ENCODE data around the gene MGAT4A.
"Not testable (repeated sequence)": the region's sequence is repeated elsewhere in the genome, so short reads cannot be mapped to it uniquely, and the experiment has no call there.

Gene MGAT4A

DNA sequence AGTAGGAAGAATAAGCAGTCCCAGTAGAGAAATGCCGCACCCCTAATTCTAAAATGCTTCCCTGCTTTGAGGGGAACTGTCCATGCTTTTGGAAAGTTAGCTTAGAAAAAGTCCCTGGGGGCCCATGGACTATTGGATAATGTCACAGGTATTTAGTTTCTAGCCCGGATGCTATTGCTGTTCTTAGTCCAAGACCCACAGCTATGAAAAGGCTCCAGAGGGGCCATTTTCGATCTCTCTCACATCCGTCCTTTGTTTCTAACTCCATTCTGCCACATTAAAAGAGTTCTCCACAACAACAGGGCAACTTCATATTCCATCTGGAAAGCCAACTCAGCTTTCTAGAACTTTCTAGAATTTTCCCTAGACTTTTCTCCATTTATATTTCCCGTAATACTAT, 47.2 kb downstream of the MGAT4A start:
- Histone ChIP-seq H3K27ac (ENCODE audit: low read depth, low read length) (no peak overlapping the region), H3K27me3 (ENCODE audit: control insufficient read depth, insufficient read depth, low read length) (no peaks in the 10 kb centered on the region), H3K9me3 (ENCODE audit: control insufficient read depth, insufficient read depth, low read depth, low read length) (no peaks in the 10 kb centered on the region), H3K4me3 (ENCODE audit: low read depth, low read length) (no peak overlapping the region), H3K9ac (ENCODE audit: low read length) (no peak overlapping the region), H3K36me3 (ENCODE audit: control insufficient read depth, insufficient read depth, low read length) (no peaks in the 10 kb centered on the region), H3K4me1 (ENCODE audit: control insufficient read depth, insufficient read depth, low read length) (peaks cover 5% of the 10 kb centered on the region; the same call in 1 of the 2 replicates)

DNA sequence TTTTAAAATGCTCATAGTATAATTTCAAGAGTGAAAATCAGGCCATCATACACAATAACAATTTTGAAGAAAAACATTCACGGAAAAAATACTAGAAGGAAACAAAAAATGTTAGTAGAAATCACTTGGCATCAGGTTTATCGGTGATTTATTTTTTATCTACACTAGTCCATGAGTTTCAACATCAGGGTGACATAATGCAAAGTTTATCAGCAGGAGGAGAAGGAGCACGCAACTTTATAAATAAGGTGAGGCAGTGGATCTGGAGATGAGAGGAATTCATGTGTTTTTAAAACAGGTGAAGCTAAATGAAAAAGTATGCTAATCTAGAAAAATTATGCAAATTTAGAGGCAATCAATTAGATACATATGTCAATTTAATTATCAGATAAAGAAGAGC, 54.2 kb downstream of the MGAT4A start:
- Histone ChIP-seq H3K4me1 (ENCODE audit: control insufficient read depth, insufficient read depth, low read length) (no peaks in the 10 kb centered on the region), H3K36me3 (ENCODE audit: control insufficient read depth, insufficient read depth, low read length) (no peaks in the 10 kb centered on the region), H3K9me3 (ENCODE audit: control insufficient read depth, insufficient read depth, low read depth, low read length) (peaks cover 7% of the 10 kb centered on the region; the same call in 1 of the 2 replicates), H3K27me3 (ENCODE audit: control insufficient read depth, insufficient read depth, low read length) (no peaks in the 10 kb centered on the region), H3K9ac (ENCODE audit: low read length) (no peak overlapping the region), H3K27ac (ENCODE audit: low read depth, low read length) (no peak overlapping the region), H3K4me3 (ENCODE audit: low read depth, low read length) (no peak overlapping the region)

DNA sequence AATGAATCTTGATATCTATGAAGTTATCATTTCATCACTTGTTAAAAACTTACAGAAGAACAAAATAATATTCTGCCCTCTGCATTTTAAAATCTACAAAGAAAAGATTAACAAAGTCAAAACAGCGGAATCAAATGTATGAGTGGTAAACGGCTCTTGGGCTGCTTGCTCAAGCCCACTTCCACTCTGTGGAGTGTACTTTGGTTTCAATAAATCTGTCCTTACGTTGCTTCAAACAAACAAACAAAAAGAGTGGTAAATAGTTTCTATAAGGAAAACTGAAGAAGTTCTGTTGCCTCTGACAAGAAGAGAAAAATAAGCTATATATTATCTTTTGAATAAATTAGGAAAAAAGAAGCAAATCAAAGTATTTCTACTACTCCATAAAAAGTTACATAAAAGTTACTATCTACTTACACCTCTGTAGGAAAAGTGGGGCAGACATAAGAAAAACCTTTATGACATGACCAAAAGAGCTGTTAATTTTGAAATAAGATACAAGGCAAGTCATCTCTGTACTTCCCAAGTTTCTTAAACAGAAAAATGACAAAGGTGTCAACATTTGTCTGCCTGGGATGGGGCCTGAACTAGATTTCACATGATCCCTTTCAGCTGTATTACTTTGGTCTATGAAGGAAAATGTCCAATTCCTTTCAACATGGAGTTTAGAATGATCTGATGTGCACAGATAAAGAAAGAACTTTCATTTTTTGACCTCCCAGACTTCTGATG, 56.5 kb downstream of the MGAT4A start:
- Histone ChIP-seq H3K4me1 (ENCODE audit: control insufficient read depth, insufficient read depth, low read length) (no peaks in the 10 kb centered on the region), H3K27me3 (ENCODE audit: control insufficient read depth, insufficient read depth, low read length) (no peaks in the 10 kb centered on the region), H3K9ac (ENCODE audit: low read length) (no peak overlapping the region), H3K27ac (ENCODE audit: low read depth, low read length) (no peak overlapping the region), H3K9me3 (ENCODE audit: control insufficient read depth, insufficient read depth, low read depth, low read length) (peaks cover 7% of the 10 kb centered on the region), H3K4me3 (ENCODE audit: low read depth, low read length) (no peak overlapping the region), H3K36me3 (ENCODE audit: control insufficient read depth, insufficient read depth, low read length) (no peaks in the 10 kb centered on the region)

DNA sequence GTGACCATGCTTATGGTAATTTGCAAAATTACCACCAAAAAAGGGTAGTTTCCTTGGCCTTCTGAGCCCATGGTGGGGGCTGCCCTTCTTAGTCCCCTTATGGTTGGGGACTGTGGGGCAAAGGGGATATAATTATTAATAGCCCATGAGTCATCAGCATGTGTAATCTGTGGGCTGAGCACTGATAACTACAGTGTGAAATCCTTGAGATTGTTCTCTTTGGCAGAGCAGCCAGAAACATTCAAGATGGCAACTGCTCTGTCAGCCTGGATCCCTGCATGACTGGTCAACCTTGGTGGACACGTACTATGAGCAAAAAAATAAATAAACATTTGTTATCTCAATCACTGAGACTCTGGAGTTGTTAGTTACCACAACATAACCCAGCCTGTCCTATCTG, 61.3 kb downstream of the MGAT4A start:
- H3K9me3 ChIP-seq (ENCODE audit: control insufficient read depth, insufficient read depth, low read depth, low read length), result peaks cover 4% of the 10 kb centered on the region
- H3K4me1 ChIP-seq (ENCODE audit: control insufficient read depth, insufficient read depth, low read length), result no peaks in the 10 kb centered on the region
- H3K9ac ChIP-seq (ENCODE audit: low read length), result no peak overlapping the region
- no peak overlapping the region for H3K4me3 ChIP-seq (ENCODE audit: low read depth, low read length)
- H3K27ac ChIP-seq (ENCODE audit: low read depth, low read length), result no peak overlapping the region
- no peaks in the 10 kb centered on the region for H3K36me3 ChIP-seq (ENCODE audit: control insufficient read depth, insufficient read depth, low read length)
- H3K27me3 ChIP-seq (ENCODE audit: control insufficient read depth, insufficient read depth, low read length), result no peaks in the 10 kb centered on the region

DNA sequence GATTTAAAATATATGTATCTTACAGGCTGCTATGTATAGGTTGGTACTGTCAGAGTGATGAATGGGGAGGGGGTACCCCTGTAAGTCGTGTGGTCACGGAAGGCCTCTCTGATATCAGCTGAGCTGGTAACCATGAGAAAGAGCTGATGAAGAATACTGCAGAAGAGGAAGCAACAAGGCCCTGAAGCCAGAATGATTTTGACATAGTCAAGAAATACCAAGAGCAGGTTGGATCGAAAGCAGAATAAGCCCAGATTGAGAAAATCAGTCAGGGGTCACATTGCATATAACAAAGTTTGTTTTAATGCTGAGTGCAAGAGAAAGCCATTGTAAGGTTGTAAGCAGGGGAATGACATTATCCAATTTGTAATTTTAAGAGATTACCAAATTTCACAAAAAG, 65.3 kb downstream of the MGAT4A start:
- Histone ChIP-seq H3K36me3 (ENCODE audit: control insufficient read depth, insufficient read depth, low read length) (no peaks in the 10 kb centered on the region), H3K9ac (ENCODE audit: low read length) (no peak overlapping the region), H3K9me3 (ENCODE audit: control insufficient read depth, insufficient read depth, low read depth, low read length) (no peaks in the 10 kb centered on the region; the same call in 1 of the 2 replicates), H3K27me3 (ENCODE audit: control insufficient read depth, insufficient read depth, low read length) (no peaks in the 10 kb centered on the region), H3K27ac (ENCODE audit: low read depth, low read length) (no peak overlapping the region), H3K4me3 (ENCODE audit: low read depth, low read length) (no peak overlapping the region), H3K4me1 (ENCODE audit: control insufficient read depth, insufficient read depth, low read length) (no peaks in the 10 kb centered on the region)

DNA sequence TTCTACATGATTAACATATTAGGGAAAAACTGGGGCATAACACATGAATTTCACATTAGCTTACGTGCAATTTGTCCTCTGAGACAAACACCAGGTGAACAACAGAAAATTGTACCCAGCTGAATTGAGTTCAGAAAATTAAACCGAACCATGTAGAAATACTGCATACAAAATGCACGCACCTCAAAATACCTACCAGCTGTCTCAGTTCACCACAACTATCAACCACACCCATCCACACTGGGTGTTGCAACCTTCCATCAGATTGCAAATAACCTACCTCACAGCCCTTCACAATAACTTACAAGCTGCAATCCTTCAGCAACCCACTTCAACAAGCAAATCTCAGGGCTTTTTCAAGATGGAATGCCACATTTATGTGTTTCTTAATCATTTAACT, 66.6 kb downstream of the MGAT4A start:
- Histone ChIP-seq H3K36me3 (ENCODE audit: control insufficient read depth, insufficient read depth, low read length) (no peaks in the 10 kb centered on the region), H3K27ac (ENCODE audit: low read depth, low read length) (no peak overlapping the region), H3K9me3 (ENCODE audit: control insufficient read depth, insufficient read depth, low read depth, low read length) (no peaks in the 10 kb centered on the region; the same call in 1 of the 2 replicates)

DNA sequence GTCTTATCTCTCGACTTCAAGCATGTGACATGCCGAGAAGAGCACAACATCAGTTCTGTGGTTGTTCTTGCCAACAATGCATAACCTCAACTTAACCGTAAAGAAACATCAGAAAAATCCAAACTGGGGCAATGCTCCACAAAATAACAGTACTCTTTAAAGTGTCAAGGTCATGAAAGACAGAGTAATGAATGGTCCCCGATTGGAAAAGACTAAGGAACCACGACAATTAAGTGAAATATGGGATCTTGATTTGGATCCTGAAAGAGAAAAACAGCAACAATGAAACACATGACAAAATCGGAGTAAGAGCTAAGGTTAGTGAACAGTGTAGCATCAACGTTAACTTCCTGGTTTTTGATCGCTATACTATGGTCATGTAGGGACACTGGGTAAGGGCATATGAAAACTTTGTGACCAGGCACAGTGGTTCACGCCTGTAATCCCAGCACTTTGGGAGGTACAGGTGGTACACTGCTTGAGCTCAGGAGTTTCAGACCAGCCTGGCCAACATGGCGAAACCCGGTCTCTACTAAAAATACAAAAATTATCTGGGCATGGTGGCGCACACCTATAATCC, 67.3 kb downstream of the MGAT4A start:
- no peak overlapping the region for H3K4me3 ChIP-seq (ENCODE audit: low read depth, low read length)

More for the DNA sequence above, 66.6 kb downstream of the MGAT4A start:
- no peak overlapping the region for H3K4me3 ChIP-seq (ENCODE audit: low read depth, low read length)
- no peaks in the 10 kb centered on the region for H3K4me1 ChIP-seq (ENCODE audit: control insufficient read depth, insufficient read depth, low read length)
- no peak overlapping the region for H3K9ac ChIP-seq (ENCODE audit: low read length)
- H3K27me3 ChIP-seq (ENCODE audit: control insufficient read depth, insufficient read depth, low read length), result no peaks in the 10 kb centered on the region

DNA sequence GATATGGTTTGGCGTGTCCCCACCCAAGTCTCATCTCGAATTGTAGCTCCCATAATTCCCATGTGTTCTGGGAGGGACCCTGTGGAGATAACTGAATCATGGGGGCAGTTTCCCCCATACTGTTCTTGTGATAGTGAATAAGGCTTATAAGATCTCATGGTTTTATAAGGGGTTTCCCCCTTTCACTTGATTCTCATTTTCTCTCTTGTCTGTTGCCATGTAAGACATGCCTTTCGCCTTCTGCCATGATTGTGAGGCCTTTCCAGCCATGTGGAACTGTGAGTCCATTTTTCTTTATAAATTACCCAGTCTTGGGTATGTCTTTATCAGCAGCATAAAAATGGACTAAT, 71.5 kb downstream of the MGAT4A start:
- H3K27me3 ChIP-seq (ENCODE audit: control insufficient read depth, insufficient read depth, low read length); H3K9ac ChIP-seq (ENCODE audit: low read length); H3K4me1 ChIP-seq (ENCODE audit: control insufficient read depth, insufficient read depth, low read length); H3K9me3 ChIP-seq (ENCODE audit: control insufficient read depth, insufficient read depth, low read depth, low read length); H3K4me3 ChIP-seq (ENCODE audit: low read depth, low read length); H3K27ac ChIP-seq (ENCODE audit: low read depth, low read length); H3K36me3 ChIP-seq (ENCODE audit: control insufficient read depth, insufficient read depth, low read length): not testable (repeated sequence)

More for the DNA sequence above, 67.3 kb downstream of the MGAT4A start:
- H3K4me1 ChIP-seq (ENCODE audit: control insufficient read depth, insufficient read depth, low read length), result no peaks in the 10 kb centered on the region
- no peaks in the 10 kb centered on the region for H3K27me3 ChIP-seq (ENCODE audit: control insufficient read depth, insufficient read depth, low read length)
- no peaks in the 10 kb centered on the region for H3K9me3 ChIP-seq (ENCODE audit: control insufficient read depth, insufficient read depth, low read depth, low read length)
- H3K9ac ChIP-seq (ENCODE audit: low read length), result no peak overlapping the region
- H3K36me3 ChIP-seq (ENCODE audit: control insufficient read depth, insufficient read depth, low read length), result no peaks in the 10 kb centered on the region
- no peak overlapping the region for H3K27ac ChIP-seq (ENCODE audit: low read depth, low read length)

DNA sequence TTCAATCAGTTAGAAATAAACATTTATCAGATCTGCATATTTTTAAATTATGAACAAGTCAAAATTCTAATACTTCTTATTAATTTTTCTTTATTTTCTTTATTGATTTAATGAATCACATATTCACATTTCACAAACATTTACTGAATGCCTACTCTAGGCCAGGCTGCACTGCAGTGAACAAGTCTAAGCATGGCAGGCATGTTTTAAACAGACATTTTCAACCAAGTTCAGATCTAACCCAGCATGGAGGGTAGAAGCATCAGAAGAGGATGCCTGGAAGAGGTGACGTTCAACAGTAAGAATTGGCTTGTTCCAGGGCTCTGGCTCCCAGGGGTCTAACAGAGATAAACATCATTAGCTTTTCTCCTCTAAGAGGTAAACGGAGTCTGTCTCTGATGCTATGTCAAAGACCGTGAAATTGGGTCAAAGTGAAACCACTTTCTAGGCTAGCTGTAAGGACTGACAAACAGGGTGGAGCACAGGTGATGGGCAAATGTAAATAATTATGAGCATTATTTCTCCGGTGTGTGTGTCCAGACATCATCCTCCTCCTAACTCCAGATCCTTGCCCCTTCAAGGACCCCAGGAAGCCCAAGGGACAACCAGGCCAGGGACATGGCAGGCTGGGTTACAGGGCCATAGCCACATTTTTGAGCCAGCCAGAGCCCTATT, 72.0 kb downstream of the MGAT4A start:
- H3K36me3 ChIP-seq (ENCODE audit: control insufficient read depth, insufficient read depth, low read length), result no peaks in the 10 kb centered on the region
- H3K9ac ChIP-seq (ENCODE audit: low read length), result no peak overlapping the region
- H3K27me3 ChIP-seq (ENCODE audit: control insufficient read depth, insufficient read depth, low read length), result no peaks in the 10 kb centered on the region
- H3K4me3 ChIP-seq (ENCODE audit: low read depth, low read length), result no peak overlapping the region
- H3K9me3 ChIP-seq (ENCODE audit: control insufficient read depth, insufficient read depth, low read depth, low read length), result no peaks in the 10 kb centered on the region
- H3K4me1 ChIP-seq (ENCODE audit: control insufficient read depth, insufficient read depth, low read length), result no peaks in the 10 kb centered on the region
- H3K27ac ChIP-seq (ENCODE audit: low read depth, low read length), result no peak overlapping the region

DNA sequence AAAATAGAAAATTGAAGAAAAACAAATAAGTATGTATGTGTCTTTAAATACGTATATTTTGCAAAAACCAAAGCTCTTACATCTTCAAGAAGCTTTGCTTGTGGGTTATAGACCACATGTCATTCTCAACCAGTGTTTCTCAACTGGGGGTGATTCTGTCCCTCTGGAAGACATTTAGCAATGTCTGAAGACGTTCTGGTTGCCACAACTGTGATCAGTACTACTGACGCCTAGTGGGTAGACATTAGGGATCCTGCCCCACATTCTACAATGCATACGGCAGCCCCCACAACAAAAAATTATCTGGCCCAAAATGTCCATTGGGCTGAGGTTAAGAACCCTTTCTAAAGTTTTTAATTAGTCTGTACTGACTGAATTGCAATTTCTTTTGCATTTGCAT, 74.1 kb downstream of the MGAT4A start:
- Histone ChIP-seq H3K9me3 (ENCODE audit: control insufficient read depth, insufficient read depth, low read depth, low read length) (no peaks in the 10 kb centered on the region), H3K4me3 (ENCODE audit: low read depth, low read length) (no peak overlapping the region), H3K36me3 (ENCODE audit: control insufficient read depth, insufficient read depth, low read length) (no peaks in the 10 kb centered on the region), H3K27me3 (ENCODE audit: control insufficient read depth, insufficient read depth, low read length) (no peaks in the 10 kb centered on the region), H3K27ac (ENCODE audit: low read depth, low read length) (no peak overlapping the region), H3K9ac (ENCODE audit: low read length) (no peak overlapping the region), H3K4me1 (ENCODE audit: control insufficient read depth, insufficient read depth, low read length) (no peaks in the 10 kb centered on the region)

DNA sequence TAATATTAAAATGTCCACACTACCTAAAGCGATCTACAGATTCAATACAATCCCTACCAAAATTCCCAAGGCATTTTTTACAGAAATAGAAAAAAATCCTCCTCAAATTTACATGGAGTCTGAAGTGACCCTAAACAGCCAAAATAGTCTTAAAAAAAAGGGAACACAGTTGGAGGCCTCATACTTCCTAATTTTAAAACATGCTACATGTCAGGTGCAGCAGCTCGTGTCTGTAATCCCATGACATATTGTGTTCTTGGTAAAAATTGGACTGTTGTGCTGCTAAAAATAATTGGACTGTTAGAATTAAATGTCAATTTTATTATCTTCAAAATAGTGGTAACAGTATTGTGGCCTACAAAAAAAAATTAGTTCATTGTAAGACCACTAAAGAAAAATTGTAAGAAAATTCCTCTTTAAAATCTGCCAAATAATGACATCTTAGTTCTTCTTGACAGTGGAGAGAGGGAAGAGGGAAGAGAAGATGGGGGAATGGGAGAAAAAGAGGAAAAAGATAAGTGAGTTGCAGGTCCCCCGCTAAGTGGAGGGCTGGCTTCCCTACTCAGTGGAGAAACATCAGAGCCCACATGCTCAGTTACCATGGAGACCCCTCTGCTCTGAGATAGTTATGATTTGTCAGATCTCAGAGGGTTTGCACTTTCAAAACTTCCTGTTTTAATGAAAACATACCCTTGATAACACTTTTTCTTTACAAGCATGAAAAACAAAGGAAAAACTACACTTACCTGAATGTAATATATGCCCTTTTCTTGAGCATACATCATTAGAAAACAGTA, 76.0 kb downstream of the MGAT4A start:
- Histone ChIP-seq H3K4me1 (ENCODE audit: control insufficient read depth, insufficient read depth, low read length) (no peaks in the 10 kb centered on the region), H3K9me3 (ENCODE audit: control insufficient read depth, insufficient read depth, low read depth, low read length) (no peaks in the 10 kb centered on the region), H3K27ac (ENCODE audit: low read depth, low read length) (no peak overlapping the region), H3K36me3 (ENCODE audit: control insufficient read depth, insufficient read depth, low read length) (no peaks in the 10 kb centered on the region), H3K9ac (ENCODE audit: low read length) (no peak overlapping the region), H3K4me3 (ENCODE audit: low read depth, low read length) (no peak overlapping the region), H3K27me3 (ENCODE audit: control insufficient read depth, insufficient read depth, low read length) (no peaks in the 10 kb centered on the region)

All from HUES6 (cell line).